ENCODE results near the gene NCAPD2. TPM values are rescaled to one million over a fixed set of nuclear protein-coding genes. Genes with fewer than 3 reads are reported as not detected.
"Not testable (repeated sequence)": the region's sequence is repeated elsewhere in the genome, so short reads cannot be mapped to it uniquely, and the experiment has no call there.

Gene NCAPD2
- total and polyA plus RNA-seq, 10 donors = 12.0 to 49.2 (median 37.2) TPM

GRCh38 chr12:6467571-6468282, 26.2 kb upstream of the NCAPD2 start:
- intact Hi-C loops (cut with DNase I; ENCODE audit: low total_unique reads) = loop anchor here (10.0 kb wide), 1 partner anchor 133 kb away; no protein-coding TSS in a partner anchor
- H3K27me3 ChIP-seq (replicated peaks in 1 of 7); DNase-seq; H3K9me3 ChIP-seq: not testable (repeated sequence)
- Histone ChIP-seq H3K27ac (peak overlapping the region in 3 of 8 donors; percentile 46 to 94 (median 50)), H3K4me3 (peak overlapping the region in 1 of 8 donors; percentile 87), H3K36me3 (peaks cover 0 to 59% (median 28%) of the 10 kb centered on the region in 6 donors), H3K4me1 (peaks cover 44 to 86% (median 77%) of the 10 kb centered on the region in 6 donors)
- WGBS, 5 donors = 94 to 98% (median 94%) methylated on average over 7 to 9 of the region's 9 CpGs

- no peaks in the 10 kb centered on the region for H3K27me3 ChIP-seq (replicated peaks in 1 of 7)
- H3K36me3 ChIP-seq = peaks cover 0 to 54% (median 25%) of the 10 kb centered on the region in 6 donors
- intact Hi-C loops (cut with DNase I; ENCODE audit: low total_unique reads) = loop anchor here (10.0 kb wide), 1 partner anchor 133 kb away; no protein-coding TSS in a partner anchor
- peaks cover 38 to 81% (median 72%) of the 10 kb centered on the region in 6 donors for H3K4me1 ChIP-seq
- no peak for DNase-seq
- H3K9me3 ChIP-seq = no peaks in the 10 kb centered on the region
- no peak for TF ChIP-seq POLR2A (IDR thresholded peaks at IDR 0.05)
- peak overlapping the region in 3 of 8 donors; percentile 50 to 97 (median 94) for H3K27ac ChIP-seq
- H3K4me3 ChIP-seq = peak overlapping the region in 1 of 8 donors; percentile 87
These were observed 25.7 kb upstream of the NCAPD2 start for GRCh38 chr12:6468283-6468575.

- intact Hi-C loops (cut with DNase I; ENCODE audit: low total_unique reads) = loop anchor here (10.0 kb wide), 1 partner anchor 134 kb away; no protein-coding TSS in a partner anchor
- TF ChIP-seq CTCF (IDR thresholded peaks at IDR 0.05 in 8 of 11, conservative IDR thresholded peaks at IDR 0.05 in 3 of 11) (no peak), POLR2AphosphoS5 (IDR thresholded peaks at IDR 0.05) (peak in 1 of 3 donors; percentile 4), POLR2A (IDR thresholded peaks at IDR 0.05) (no peak)
- Histone ChIP-seq H3K27ac (peak overlapping the region in 5 of 8 donors; percentile 90 to 97 (median 94)), H3K4me3 (peak overlapping the region; percentile 64 to 94 (median 79)), H3K9me3 (no peaks in the 10 kb centered on the region), H3K36me3 (peaks cover 0 to 46% (median 18%) of the 10 kb centered on the region in 6 donors), H3K27me3 (replicated peaks in 1 of 7) (no peaks in the 10 kb centered on the region), H3K4me1 (peaks cover 32 to 73% (median 64%) of the 10 kb centered on the region in 6 donors)
- no peak for DNase-seq
- WGBS, 5 donors = 62 to 73% (median 66%) methylated on average over 6 of the region's 6 CpGs
These were observed 24.8 kb upstream of the NCAPD2 start for GRCh38 chr12:6469092-6469491.

GRCh38 chr12:6469609-6470374, 24.1 kb upstream of the NCAPD2 start:
- DNase-seq = no peak

More at GRCh38 chr12:6469609-6470374, 24.1 kb upstream of the NCAPD2 start:
- WGBS, 5 donors = 25 to 62% (median 28%) methylated on average over 6 to 16 of the region's 16 CpGs
- intact Hi-C loops (cut with DNase I; ENCODE audit: low total_unique reads) = loop anchor here (5.0 to 10.0 kb wide), 2 partner anchors 47 to 135 kb away; no protein-coding TSS in a partner anchor
- Histone ChIP-seq H3K36me3 (peaks cover 0 to 39% (median 11%) of the 10 kb centered on the region in 6 donors), H3K4me1 (peaks cover 27 to 66% (median 57%) of the 10 kb centered on the region in 6 donors), H3K27me3 (replicated peaks in 1 of 7) (no peaks in the 10 kb centered on the region), H3K4me3 (peak overlapping the region; percentile 64 to 94 (median 79)), H3K9me3 (no peaks in the 10 kb centered on the region), H3K27ac (peak overlapping the region; percentile 89 to 97 (median 91))
- no peak for TF ChIP-seq POLR2AphosphoS5 (IDR thresholded peaks at IDR 0.05)
- no peak for TF ChIP-seq POLR2A (IDR thresholded peaks at IDR 0.05)
- no peak for TF ChIP-seq CTCF (IDR thresholded peaks at IDR 0.05 in 8 of 11, conservative IDR thresholded peaks at IDR 0.05 in 3 of 11)

All from spleen (tissue), 11 donors.